ENCODE data around the gene SPP1.
A peak's percentile ranks its signal among the peaks of the same experiment; 100 is the strongest.

SPP1 gene

DNA sequence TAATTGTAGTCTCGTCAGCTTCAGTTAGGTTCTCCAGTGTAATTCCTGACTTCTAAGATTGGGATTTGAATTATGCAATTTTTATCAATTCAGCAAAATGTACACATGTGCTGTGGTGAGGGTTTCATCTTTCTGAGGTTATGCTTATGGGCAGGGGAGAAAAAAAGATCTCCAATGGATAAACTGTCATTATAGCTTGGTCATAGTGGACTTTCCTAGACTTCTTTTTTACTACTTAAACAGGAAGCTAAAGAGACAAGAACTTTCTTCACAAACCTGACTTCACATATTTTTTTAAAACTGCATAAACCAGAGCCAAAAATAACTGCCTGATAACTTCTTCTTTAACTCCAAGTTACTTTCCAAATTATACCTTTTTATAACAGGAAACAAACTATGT is 21.7 kb upstream of the SPP1 start:
- no peak for DNase-seq (ENCODE audit: low read depth in 2 of 2)

DNA sequence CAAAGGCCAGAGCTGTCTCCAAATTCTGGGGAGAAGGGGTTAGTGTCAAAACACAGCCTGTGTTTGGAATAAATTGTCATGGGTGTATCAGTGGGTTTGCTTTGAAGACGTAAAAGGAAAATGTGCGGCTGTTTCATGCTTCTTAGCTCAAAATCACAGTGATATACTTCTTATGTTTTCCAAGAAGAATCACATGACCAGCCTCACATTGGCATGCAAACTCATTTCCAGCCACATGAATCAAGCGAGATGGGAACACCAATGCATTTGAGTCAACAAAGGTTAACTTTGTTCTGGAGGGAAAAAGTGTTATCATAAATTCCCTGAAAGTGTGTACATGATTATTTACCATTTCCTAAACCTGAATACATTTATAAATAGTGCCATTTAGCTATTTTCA is 19.0 kb upstream of the SPP1 start:
- no peak for DNase-seq (ENCODE audit: low read depth in 2 of 2)

DNA sequence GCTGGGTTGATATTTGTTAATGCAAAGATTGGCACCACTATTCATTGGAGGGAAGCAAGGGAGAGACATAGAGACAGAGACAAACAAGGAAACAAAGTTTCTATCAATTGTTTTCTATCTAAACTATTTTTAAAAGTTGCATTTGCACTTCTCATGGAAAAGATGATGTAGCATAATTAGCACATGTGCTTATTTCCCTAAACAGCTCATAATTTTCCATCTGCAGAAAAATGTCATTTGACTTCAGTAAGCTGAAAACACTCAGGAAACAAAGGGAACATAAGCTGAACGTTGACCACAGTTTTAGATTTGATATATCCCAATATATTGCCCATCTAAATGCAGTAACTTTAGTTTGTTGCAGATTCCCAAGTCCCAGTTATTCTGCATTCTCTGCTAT is 18.5 kb upstream of the SPP1 start:
- no peak for DNase-seq (ENCODE audit: low read depth in 2 of 2)

DNA sequence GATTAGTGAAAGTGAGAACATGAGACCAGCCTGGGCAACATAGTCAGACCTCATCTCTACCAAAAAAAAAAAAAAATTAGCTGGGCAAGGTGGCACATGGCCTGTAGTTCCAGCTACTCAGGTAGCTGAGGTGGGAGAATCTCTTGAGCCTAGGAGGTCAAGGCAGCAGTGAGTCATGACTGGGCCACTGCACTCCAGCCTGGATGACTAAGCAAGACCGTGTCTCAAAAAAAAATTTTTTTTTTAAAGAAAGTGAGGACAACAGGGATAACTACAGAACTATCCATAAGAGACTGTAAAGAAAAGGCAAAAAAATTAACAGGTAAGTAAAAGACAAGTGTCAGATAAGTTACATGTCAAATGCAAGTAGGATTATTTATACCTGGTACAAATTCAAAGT is 13.5 kb upstream of the SPP1 start:
- DNase-seq (ENCODE audit: low read depth in 2 of 2): no peak

DNA sequence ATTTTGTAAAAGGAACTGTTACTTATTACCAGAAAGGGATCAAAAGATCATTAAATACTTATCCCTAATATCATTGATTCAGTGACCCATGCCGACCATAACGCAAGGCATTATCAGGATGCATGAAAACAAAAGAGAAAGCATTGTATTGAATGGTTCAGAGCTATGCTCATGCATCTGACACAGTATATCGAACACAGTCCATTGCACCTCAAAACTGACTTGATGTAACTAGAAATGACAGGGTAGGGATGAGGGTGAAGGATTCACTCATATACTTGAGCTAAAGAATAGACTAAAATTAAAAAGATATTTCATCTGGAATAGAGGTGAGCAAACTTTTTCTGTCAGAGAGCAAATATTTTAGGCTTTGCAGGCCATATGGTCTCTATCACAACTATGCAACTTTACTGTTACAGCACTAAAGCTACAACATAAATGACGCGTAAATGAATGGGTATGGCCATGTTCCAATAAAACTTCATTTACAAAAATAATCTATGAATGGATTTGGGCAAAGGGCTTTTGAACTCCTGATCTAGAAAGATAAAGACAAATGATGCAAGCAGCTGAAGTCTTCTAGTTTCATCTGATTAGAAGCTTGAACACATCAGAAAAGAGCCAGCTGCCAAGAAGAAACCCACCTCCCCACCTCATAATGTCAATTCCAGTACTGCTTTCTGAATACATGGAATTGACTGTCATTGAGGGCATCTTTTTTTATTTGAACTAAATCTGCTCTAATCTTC is 12.9 kb upstream of the SPP1 start:
- DNase-seq (ENCODE audit: low read depth in 2 of 2): no peak

DNA sequence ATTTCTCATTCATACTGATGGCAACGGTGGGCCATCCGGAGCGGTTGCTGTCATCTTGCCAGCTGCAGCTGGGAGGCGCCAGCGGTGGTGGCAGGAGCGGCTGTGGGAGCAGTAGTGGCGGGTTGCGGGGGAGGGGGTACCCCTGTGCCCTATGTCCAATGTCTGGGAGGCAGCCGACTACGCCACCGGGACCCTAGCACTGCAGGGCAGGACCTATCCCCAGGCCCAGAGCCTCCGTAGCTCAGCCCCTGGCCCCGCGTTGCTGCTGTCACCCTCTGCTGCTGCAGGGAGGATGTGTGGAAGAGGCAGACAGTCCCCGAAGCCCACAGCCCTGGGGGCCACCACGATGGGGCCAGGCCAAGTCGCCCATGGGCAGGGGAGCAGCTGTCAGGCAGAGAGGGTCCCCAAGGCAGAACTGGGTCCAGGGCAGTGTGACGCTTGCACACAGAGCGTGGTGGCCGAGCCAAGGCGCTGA is 10.0 kb upstream of the SPP1 start:
- no peak for DNase-seq (ENCODE audit: low read depth in 2 of 2)

DNA sequence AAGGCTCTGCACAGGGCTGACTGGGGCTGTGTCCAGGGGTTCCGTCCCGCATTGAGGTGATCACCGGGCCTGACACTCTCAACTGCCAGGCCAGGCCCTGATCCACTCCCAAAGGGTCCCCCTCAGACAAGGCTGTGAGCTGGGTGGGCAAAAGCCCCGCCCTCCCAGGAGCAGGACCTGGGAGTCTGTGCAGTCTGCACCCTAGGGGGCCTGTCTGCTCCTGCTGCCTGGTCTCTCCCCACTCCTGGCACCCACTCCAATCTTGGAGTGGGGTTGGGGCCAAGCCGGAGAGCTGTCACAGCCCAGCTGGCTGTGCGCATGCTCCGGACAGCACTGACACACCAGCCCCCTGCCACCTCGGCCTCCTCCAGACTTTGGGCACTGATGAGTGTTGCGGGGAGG is 9.4 kb upstream of the SPP1 start:
- DNase-seq (ENCODE audit: low read depth in 2 of 2): no peak

DNA sequence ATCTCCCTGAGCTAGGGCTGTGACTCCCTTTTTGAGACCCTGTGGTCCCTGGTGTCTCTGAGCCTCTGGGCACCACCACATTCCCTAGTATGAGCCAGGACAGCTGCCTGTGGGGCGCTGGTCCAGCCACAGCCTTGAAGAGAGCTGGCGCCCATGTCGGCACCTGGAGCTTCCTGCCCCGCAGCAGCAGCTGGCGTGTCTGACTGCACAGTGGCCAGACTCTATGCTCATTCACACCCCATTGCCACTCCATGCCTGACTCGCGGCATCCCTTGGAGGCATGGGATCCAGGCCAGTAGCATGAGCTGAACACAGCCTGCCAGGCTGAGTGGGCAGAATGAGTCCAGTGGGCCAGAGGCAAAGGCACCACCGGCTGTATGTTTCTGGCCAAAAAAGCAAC is 8.3 kb upstream of the SPP1 start:
- no peak for DNase-seq (ENCODE audit: low read depth in 2 of 2)

DNA sequence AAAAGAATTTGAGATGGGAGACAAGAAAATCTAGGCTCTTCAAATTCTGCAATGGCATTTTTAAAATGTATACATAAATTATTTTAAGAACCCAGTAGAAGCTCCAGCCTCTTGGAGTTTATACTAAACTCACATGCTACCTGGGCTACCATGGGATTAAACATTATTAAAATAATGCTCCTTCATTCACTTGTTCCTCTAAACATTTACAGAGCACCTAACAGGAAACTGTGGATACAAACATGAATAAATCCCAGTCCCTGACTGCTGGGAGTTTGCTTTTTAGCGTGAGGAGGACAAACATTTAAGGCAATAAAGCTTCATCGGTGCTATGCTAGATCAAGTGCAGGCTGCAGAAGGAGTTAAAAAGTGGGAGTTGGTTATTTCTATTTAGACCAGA is 5.4 kb upstream of the SPP1 start:
- no peak for DNase-seq (ENCODE audit: low read depth in 2 of 2)

DNA sequence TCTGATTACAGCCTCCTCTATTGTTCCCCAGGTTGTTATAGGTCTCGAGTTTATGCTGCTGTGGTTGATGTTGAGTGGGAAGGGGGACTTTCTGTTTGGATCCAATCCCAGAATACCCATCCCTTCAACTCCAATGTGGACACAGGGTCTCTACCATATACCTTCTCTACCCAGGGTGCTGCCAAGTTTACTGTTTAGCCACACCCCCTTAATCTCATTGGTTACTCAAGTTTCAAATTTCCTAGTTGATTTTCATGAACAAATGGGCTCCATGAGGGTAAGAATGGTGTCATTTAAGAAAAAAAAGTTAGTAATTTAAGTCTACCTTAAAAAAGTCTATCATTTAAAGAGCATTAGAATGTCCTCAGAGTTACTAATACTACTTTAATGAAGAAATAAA is 3.6 kb upstream of the SPP1 start:
- DNase-seq (ENCODE audit: low read depth in 2 of 2): no peak

DNA sequence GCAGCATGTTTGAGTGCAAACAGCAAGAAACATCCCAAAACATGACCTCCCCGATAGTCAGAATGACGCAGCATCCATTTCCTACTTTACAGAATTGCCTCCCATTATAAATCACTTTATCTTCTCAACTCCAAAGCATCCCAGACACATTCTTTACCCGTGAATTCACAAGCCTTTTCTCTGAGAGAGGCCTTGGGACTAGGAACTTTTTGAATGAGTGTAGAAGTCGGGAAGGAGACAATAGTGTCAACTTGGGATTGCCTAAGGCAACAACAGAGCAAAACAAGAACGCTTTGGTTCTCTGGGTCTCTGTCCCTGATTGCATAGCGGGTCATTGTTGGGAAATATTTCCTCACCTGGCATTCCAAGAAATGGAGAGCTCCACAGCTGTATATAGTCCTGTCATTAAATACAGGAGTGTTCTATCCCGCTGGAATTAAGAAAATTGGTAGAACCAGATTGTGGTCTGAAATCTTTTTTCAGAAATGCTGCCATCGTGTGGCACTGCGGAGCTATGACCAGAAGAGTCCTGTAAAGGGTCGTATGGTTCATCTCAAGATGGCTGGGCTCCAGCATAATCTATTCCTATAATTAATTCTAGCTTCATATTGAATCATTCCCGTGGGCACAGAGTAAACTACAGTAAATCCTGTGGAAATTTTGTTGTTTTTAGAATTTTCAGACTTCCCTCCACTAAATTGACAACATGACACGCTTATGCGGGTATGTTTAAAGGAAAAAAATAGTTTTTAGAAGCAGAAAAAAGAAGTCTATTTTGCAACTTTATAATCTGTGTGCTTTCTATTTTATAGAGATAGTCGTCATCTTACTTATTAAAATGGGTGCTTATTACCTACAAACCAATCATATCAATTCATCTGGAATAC is 2.0 kb upstream of the SPP1 start:
- peak in 1 of 2 donors; percentile 19 for DNase-seq (ENCODE audit: low read depth in 2 of 2)

DNA sequence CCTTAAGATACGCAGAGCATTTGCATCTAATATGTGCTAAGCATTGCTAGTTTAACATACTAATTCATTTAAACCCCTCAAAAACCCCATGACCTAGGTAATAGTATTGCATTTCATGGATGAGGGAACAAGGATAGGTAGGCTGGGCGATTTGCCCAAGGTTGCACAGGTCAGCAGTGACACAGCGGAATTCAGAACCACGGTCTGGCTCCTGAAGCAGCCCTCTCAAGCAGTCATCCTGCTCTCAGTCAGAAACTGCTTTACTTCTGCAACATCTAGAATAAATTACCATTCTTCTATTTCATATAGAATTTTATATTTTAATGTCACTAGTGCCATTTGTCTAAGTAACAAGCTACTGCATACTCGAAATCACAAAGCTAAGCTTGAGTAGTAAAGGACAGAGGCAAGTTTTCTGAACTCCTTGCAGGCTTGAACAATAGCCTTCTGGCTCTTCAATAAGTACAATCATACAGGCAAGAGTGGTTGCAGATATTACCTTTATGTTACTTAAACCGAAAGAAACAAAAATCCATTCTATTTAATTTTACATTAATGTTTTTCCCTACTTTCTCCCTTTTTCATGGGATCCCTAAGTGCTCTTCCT is 555 bp upstream of the SPP1 start:
- no peak for DNase-seq (ENCODE audit: low read depth in 2 of 2)

DNA sequence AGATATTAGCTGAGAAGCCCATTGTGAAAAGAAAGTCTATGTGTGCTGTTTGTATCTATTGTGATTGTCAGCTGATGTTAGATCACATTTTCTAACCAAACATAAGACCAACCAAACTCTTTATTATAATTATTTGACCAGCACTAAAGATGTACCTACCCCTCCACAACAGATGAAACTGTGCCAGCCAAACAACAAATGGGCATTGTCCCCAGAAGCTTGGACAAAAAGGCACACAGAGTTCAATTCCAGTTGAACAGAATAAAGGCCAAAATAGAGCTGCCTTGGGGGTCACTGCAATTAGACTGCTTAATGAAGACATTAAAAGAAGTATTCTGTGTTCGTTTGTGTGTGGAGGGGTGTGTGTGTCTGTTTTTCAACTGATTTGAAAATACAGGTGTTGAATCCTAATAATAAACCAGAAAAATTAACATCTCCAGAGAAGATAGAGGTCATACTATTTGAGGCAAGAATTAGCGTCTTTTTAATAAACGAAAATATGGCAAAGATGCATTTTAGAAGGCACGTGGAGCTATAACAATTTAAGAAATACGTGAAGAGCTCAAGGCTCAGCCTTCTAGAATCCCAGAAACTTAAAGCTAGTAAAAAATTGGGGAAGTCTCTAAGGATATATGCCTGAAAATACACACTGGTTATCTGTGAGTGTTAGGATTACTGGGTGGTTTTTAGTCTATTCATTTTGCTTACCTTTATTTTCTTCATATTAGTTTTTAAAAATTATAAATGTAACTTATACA is 2.2 kb downstream of the SPP1 start:
- DNase-seq (ENCODE audit: low read depth in 2 of 2): no peak

DNA sequence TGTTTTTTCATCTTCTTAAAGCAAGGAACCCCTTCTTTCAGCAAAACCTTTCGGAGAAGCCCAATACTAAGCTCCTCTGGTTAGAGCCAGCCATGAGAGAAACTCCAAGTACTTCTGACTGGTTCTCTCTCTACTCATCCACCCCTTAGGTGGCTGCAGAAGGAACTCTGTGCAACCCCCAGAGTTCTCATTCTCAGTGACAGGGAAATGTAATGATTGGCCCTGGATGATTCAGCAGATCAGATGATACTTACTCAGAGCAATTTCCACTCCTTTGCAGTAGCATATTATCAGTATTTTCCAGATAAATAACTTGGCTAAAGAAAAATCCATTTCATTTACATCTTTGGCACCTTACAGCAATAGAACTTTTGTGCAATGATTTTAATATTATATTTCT is 3.2 kb downstream of the SPP1 start:
- no peak for DNase-seq (ENCODE audit: low read depth in 2 of 2)

DNA sequence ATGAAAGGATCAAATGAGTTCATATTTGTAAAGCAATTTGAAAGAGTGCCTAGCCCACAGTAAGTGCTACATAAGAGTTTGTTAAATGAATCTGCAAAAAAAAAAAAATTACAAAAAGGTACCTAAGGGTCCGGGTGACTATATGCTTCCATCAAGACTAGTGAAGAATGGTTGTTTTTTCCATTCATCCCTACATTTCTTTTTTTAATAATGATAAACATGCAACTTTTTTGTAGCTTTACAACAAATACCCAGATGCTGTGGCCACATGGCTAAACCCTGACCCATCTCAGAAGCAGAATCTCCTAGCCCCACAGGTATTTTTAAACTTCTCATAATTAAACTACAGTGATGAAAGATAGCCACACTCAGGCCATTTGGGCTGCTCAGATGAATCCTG is 4.3 kb downstream of the SPP1 start:
- no peak for DNase-seq (ENCODE audit: low read depth in 2 of 2)

DNA sequence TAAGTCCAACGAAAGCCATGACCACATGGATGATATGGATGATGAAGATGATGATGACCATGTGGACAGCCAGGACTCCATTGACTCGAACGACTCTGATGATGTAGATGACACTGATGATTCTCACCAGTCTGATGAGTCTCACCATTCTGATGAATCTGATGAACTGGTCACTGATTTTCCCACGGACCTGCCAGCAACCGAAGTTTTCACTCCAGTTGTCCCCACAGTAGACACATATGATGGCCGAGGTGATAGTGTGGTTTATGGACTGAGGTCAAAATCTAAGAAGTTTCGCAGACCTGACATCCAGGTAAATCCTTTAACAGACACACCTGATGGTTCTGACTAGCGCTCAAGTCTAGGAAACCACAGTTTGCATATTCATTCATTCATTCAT is 6.0 kb downstream of the SPP1 start:
- no peak for DNase-seq (ENCODE audit: low read depth in 2 of 2)

DNA sequence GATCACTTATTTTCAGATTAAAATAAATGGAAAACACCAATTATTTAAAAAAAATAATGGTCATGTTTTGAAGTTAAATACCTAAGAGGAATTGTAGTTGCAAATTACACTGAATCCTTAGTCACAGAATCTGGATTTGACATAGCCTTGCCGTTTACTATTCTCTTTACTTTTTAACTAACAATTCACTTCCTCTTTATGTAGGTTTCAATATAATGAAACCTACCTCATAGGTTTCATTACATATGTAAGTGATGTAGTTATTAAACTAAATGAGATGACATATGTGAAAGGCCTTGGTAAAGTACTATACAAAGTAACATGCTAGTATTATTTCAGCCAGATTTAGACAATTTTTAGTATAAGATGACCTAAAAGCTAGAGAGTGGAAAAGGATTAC is 6.5 kb downstream of the SPP1 start:
- DNase-seq (ENCODE audit: low read depth in 2 of 2): no peak

DNA sequence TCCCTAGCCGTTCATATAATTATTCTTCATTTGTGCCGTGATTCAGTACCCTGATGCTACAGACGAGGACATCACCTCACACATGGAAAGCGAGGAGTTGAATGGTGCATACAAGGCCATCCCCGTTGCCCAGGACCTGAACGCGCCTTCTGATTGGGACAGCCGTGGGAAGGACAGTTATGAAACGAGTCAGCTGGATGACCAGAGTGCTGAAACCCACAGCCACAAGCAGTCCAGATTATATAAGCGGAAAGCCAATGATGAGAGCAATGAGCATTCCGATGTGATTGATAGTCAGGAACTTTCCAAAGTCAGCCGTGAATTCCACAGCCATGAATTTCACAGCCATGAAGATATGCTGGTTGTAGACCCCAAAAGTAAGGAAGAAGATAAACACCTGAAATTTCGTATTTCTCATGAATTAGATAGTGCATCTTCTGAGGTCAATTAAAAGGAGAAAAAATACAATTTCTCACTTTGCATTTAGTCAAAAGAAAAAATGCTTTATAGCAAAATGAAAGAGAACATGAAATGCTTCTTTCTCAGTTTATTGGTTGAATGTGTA is 7.0 kb downstream of the SPP1 start:
- no peak for DNase-seq (ENCODE audit: low read depth in 2 of 2)

DNA sequence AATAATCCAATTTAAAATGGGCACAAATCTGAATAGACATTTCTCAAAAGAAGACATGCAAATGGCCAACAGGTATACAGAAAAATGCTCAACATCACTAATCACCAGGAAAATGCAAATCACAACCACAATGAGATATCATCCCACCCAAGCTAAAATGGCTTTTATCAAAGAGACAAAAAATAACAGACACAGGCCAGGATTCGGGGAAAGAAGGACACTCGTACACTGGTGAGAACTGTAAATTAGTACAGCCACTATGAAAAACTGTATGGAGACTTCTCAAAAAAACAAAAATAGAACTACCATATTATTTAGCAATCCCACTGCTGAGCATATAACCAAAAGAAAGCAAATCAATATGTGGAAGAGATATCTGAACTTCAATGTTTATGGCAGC is 8.5 kb downstream of the SPP1 start:
- no peak for DNase-seq (ENCODE audit: low read depth in 2 of 2)

DNA sequence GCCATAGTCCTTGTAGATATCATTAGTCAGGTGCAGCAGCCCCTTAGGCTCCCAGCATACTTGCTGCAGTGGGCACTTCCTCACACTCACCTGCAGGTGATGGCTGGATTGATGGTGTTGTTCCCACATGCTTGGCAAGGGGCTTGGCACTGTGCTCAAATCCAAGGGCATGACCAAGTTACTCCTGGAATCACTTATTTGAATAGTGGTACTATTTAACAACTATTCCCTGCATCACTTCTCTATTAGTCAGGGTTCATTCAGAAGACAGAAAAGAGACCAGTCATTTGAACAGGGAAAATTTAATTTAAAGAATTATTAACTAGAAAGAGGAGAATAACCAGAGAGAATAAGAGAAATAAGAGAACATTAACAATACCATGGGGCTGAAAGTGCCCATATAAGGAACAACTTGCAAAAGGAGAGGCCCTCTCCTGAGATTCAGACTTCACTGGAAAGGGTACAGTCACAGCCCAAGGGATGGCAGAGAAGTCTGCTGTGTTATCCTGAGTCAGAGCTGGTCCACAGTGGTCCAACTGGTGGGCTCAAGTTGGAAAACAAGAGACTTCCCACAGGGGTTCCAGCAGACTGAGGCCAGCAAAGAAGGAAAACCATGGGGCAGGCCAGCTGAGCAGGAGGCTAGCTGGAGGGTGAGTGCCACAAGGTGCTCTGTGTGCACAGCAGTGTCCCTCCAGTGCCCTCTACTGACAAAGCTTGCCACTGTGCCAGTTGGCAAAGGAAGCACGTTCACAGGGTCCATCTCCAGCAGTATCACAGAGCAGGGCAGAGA is 9.8 kb downstream of the SPP1 start:
- DNase-seq (ENCODE audit: low read depth in 2 of 2): peak in 1 of 2 donors; percentile 12

DNA sequence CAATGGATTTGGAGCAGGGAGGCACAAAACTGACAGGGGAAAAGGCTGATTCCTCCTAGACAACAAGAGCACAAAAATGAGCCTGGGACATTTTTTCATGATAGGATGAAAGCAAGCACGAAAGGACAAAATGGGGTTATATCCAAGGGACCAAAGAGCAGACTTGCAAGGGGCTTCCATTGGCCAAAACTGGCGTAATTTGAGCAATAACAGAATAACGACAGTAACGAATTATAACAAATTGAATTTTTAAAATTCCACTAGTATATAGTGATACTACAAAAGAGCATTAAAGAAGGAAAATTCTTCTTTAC is 10.3 kb downstream of the SPP1 start:
- no peak for DNase-seq (ENCODE audit: low read depth in 2 of 2)
